ENCODE data around the gene MXD3.
"Not testable (repeated sequence)": the region's sequence is repeated elsewhere in the genome, so short reads cannot be mapped to it uniquely, and the experiment has no call there.

Gene MXD3

DNA sequence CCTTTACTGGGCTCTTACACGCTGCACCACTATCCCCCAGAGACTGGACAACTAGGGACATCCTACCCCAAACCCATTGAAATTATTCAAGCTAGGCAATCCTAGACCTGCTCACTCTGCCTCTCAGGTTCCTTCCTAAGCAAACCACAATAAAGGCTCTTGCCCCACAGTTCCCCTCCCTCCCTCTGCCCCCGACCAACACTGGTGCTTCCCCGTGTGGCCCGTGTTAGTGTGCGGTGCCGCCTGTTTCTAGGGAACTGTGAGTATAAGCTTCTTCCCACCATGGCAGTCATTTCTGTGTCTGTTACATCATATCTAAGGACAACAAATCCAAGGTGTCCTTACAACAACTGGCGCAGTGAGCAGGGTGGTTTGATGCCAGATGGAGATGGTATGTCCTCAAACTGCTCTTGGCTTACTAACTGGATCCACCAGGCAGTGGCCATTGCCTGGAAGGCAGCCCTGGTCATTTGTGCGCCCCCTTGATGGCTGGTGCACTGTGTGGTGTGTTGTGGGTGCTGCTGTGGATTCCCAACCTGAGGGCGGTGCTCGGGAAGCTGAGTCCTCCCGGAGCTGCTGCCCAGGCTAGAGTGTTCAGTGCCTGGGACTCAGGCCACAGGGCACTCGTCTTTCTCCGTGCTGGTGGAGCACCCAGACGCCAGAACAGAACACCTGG lies 8.4 kb upstream of the MXD3 start:
- DNase-seq: peak; percentile 38
- peak; percentile 80 for ATAC-seq

- peak; percentile 47 for ATAC-seq
- DNase-seq: peak; percentile 80
Observed at GRCh38 chr5:177317959-177318377, 6.3 kb upstream of the MXD3 start.

DNA sequence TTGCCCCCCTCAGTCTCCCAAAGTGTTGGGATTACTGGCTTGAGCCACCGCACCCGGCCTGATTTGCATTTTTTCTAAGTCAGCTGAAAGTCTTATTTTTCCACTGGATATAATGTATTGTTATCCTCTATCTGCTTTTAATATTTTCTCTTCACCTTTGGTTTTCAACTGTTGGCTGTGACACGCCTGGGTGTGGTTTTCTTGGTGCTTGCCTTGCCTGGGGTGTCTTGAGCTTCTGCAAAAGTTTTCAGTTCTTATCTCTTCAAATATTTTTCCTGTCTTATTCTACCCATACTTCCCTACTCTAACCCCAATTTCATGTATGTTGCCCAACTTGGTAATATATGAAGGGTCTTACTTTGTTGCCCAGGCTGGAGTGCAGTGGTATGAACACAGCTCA lies 4.3 kb upstream of the MXD3 start:
- DNase-seq: no peak
- no peak for ATAC-seq

DNA sequence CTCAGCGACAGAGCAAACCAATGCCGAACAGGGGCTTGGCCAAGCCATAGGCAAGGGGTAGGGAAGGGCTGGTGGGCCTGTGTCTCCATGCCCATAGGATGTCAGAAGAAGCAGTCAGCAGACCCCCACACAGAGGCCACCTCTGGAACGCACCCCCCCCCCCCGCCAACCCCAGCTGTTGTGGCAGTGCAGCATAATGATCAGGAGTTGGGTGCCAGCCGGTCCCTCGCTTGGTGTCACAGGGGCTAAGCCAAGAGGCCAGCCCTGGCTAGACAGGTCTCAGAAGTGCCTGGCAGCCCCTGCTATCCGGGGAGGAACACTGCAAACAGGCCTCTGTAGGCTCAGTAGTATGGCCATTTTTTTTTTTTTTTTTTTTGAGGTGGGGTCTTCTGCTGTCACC lies 3.7 kb upstream of the MXD3 start:
- DNase-seq (no peak), ATAC-seq (no peak)

DNA sequence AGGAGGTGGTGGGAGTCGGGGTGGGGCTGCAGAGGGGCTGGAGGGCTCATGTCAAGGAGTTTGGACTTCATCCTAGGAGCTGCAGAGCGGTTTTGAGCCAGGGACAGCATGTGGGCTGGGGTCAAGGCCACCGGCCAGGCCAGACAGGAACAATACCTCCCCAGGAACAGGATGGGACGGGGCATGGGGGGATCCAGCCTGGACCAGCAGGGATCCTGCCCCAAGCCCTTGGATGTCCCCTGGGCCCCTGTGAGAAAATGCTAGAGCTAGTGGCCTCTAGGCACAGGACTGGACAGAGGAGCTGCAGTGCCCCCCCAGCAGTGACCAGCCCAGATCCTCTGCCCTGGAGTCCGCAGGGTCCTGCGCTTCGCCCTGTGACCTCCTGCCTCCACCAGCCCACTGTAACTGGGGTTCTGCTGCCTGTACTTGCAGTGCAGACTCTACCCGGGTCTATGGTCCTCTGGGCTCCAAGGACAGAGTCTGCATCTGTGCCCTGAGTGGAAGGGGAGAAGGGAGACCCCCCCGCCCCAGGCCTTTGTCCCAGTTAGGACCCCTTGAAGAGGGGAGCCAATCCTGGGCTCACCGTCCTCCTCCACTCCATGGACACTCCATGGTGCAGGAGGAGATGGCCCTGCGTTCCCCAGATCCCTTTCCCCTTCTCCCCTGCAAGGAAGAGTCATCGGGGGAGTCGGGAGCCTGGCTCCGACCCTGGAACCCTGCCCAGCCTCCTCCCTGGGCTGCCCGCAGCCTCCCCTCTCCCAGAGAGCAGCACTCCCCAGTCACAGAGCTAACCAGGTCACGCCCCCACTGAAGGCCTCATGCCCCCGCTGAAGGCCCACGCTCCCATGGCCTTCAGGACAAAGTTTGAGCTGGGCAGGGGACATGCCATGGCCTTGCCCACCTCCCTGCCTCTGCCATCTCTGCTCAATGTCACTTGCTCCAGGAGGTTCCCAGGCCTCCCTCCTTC lies 3.0 kb upstream of the MXD3 start:
- DNase-seq (no peak), ATAC-seq (no peak)

GRCh38 chr5:177313561-177314259 lies 2.0 kb upstream of the MXD3 start:
- ATAC-seq (no peak), DNase-seq (no peak)

GRCh38 chr5:177312649-177313181 lies 1.0 kb upstream of the MXD3 start:
- ATAC-seq: peak; percentile 21
- DNase-seq: peak; percentile 58

DNA sequence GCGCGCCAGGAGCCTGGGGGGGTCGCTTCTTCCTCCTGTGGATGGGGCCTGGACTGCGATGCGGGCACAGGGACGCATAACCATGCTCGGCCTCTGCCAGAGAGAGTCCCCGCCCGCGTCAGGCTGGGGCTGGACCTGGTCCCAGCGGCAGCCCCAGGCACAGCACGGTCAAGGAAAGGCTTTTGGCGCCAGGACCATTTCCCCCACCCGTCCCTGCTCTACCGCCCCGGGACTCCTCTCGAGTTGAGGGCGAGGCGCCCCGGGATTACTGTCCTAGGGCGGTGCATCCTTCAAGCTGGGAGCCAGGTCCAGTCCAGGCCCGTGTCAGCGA lies 341 bp downstream of the MXD3 start:
- no peak for DNase-seq
- ATAC-seq: no peak

DNA sequence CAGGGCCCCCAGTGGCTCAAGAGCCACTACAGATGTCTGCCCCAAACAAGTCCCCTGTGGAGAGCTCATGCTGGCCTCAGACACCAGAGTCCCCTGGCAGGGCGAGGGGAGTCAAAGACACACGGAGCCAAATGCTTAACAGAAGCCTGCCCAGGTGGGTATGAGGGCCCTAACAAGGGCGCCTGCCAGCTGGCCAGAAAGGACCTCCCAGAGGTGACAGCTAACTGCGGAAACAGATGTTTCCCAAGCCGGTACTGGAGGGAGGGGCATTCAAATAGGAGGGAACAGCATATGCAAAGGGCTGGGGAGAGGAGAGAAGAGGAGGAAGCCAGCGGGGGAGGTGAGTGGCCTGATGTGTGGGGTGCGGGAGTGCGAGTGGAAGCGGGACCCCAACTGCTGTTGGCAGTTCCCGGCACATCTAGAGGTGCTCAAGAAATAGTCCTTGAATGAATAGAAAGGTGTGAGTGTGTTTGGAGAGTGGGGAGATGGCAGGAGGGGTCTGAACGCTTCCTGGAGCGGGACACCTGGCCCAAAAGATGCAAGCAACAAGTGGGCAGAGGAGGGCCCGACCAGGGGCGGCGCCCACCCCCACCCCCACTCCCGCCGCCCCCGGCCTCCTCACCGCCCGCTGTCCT lies 824 bp downstream of the MXD3 start:
- DNase-seq (no peak), ATAC-seq (no peak)

GRCh38 chr5:177310332-177310731 lies 1.4 kb downstream of the MXD3 start:
- ATAC-seq (no peak), DNase-seq (no peak)

- peak; percentile 80 for DNase-seq
Observed at GRCh38 chr5:177309351-177310191, 2.1 kb downstream of the MXD3 start.

DNA sequence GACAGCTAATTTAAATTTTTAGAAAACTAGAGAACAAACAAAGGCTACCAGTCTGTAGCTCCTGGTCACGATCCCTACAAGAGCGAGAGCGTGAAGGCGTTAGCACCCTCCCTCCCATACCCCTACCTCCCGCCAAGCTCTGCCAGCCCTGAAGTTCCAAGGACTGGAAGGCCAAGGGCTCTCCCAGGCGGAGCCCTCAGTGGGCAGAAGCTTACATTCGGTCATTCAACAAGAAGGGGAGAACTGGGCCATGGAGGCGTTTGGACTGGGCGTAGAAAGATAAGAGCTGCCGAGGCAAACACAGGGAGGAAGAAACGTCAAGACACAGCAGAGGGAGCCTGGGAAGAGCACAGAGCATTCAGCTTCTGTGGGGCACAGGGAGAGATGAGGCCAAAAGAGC lies 3.0 kb downstream of the MXD3 start:
- DNase-seq (no peak), ATAC-seq (no peak)

More at GRCh38 chr5:177309351-177310191, 2.1 kb downstream of the MXD3 start:
- no peak for ATAC-seq

GRCh38 chr5:177307544-177308363 lies 3.9 kb downstream of the MXD3 start:
- ATAC-seq (no peak), DNase-seq (no peak)

- DNase-seq: no peak
- ATAC-seq: no peak
Observed at GRCh38 chr5:177306674-177307543, 4.8 kb downstream of the MXD3 start.

- ATAC-seq, DNase-seq: not testable (repeated sequence)
Observed at GRCh38 chr5:177306103-177306640, 5.5 kb downstream of the MXD3 start.

GRCh38 chr5:177304392-177305119 lies 7.1 kb downstream of the MXD3 start:
- ATAC-seq: no peak
- no peak for DNase-seq

DNA sequence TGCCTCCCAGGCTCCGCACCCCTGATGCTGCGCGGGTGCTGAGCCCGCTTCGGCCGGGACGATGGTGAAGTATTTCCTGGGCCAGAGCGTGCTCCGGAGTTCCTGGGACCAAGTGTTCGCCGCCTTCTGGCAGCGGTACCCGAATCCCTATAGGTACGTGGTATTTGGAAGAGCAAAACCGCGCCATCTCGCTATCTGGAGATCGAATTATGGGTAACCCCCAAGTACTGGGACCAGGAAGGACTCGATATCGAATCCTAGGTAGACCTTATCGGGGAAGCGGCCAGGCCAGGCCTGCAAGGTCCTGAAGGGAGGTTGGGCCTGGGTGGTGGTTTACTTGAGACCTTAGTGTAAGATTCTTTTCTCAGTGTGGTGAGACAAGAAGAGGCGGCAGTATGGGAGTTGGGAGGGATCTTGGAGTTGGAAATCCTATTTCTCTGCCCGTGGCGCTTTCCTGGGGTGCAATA lies 7.7 kb downstream of the MXD3 start:
- ATAC-seq: no peak

More for the DNA sequence above, 7.7 kb downstream of the MXD3 start:
- DNase-seq: no peak

Data from stimulated activated naive CD8-positive, alpha-beta T cell treated with anti-CD3 and anti-CD28 coated beads, Interleukin-15, Interleukin-2, amounts not matched to agents 100 U/mL and 50 U/mL, for 24 hours (primary cell).